Measurements from ENCODE around the gene ANKLE1.

DNA sequence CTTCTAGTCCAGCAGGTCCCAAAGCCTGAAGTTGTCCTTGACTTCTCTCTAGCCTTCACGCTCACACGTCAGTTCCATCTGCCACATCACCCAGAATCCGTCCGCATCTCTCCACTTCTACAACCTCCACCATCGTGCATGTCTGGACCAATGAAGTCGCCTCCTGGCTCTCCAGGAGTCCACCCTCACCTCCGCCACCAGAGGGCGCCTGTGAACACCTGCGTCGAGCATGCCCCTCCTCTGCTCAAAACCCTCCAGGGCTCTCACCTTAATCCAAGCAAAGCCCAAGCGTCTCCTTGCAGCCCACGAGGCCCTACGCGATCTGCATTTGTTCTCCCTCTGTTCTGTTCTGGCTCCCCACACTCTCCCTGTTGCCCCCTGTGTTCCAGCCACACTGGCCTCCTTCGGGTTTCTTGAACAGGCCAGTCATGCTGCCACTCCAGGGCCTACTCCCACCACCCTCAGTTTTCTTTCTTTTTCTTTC, 20.8 kb upstream of the ANKLE1 start:
- TF ChIP-seq CTCF (IDR thresholded peaks at IDR 0.05; ENCODE audit: insufficient read depth, low read length) = peak; percentile 93
- no peak for TF ChIP-seq REST (IDR thresholded peaks at IDR 0.05; ENCODE audit: insufficient replicate concordance, low read depth)
- TF ChIP-seq GABPA (IDR thresholded peaks at IDR 0.05; ENCODE audit: low read depth) = no peak
